ENCODE data around the gene SAP30L.

SAP30L gene

DNA sequence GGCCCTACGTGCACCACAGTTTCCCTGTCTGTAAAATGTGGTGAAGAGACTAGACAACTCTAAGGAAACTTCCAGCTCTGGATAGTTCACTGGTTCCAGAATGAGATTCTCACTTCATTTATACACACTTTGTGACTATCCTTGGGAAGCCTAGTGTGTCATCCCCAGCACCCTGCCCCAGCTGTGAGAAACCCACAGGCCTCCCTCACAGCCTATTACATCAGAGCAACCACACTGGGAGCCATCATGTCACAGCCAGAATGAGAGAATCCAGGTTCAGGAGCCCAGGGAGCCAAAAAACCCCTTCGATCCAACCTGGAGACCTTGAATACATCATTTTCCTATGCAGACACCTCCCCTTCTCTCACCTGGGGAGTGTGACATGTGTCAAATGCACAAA, 53.2 kb downstream of the SAP30L start:
- H3K27me3 Mint-ChIP-seq = peaks cover 19% of the 10 kb centered on the region
- H3K4me1 Mint-ChIP-seq = no peaks in the 10 kb centered on the region
- no peaks in the 10 kb centered on the region for H3K9me3 Mint-ChIP-seq
- H3K27ac Mint-ChIP-seq = no peak overlapping the region
- no peak overlapping the region for H3K4me3 Mint-ChIP-seq
- no peaks in the 10 kb centered on the region for H3K36me3 Mint-ChIP-seq

DNA sequence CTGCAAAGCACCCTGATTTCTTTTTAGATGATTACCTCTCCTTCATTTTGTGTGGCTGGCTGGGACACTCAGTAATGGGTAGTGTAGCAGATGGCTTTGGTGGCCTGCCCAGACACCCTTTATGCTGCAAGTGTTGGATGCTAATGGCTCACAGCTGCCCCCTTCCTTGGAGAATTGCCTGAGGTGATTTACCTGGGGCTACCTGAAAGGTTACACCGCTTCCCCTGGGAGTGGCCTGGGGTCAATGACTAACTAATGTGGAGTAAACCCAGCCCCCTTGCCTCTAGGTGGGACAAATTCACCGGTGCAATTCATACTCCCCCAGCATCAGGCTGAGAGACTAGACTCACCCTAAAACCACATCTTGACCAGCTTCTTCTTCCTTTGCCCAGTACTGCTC, 55.8 kb downstream of the SAP30L start:
- Mint-ChIP-seq H3K9me3 (no peaks in the 10 kb centered on the region), H3K27me3 (peaks cover 8% of the 10 kb centered on the region), H3K4me3 (no peak overlapping the region), H3K36me3 (no peaks in the 10 kb centered on the region), H3K27ac (no peak overlapping the region), H3K4me1 (no peaks in the 10 kb centered on the region)

DNA sequence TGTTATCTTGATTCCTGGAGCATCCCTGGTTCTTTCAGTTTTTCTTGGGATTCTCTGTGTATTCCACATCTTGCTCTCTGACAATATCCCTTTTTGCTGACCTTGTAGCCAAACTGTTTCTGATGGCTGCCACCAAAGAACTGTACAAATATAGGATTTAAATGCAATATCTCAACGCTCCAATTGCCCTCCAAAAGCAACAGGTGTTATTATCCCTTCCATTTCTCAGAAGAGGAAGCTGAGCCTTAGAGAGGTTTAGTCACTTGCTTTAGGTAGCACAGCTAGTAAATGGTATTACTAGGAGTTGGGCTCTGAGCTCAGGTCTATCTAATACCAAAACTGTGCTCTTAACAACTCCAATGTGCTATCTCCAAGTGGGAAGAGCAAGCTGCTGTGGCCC, 56.4 kb downstream of the SAP30L start:
- Mint-ChIP-seq H3K27me3 (peaks cover 7% of the 10 kb centered on the region), H3K27ac (no peak overlapping the region), H3K36me3 (no peaks in the 10 kb centered on the region), H3K4me1 (no peaks in the 10 kb centered on the region), H3K9me3 (no peaks in the 10 kb centered on the region), H3K4me3 (no peak overlapping the region)

DNA sequence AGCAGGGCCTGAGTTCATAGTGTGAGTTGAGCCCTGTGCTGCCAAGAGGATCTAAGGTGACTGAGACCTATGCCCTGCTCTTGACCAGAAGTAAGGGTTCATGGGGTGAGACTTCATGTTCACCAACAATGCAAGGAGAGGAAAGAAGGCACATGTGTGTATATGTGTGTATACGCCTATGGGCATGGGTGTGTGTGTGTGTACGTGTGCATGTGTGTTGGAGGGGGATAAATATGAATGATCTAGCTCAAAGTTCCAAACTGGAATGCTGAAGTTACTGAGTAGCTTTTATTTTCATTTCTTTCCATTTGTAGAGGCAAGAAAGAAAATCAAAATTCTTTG, 57.9 kb downstream of the SAP30L start:
- no peak overlapping the region for H3K27ac Mint-ChIP-seq
- H3K36me3 Mint-ChIP-seq = no peaks in the 10 kb centered on the region
- no peaks in the 10 kb centered on the region for H3K4me1 Mint-ChIP-seq
- no peaks in the 10 kb centered on the region for H3K9me3 Mint-ChIP-seq
- peaks cover 7% of the 10 kb centered on the region for H3K27me3 Mint-ChIP-seq
- H3K4me3 Mint-ChIP-seq = no peak overlapping the region

DNA sequence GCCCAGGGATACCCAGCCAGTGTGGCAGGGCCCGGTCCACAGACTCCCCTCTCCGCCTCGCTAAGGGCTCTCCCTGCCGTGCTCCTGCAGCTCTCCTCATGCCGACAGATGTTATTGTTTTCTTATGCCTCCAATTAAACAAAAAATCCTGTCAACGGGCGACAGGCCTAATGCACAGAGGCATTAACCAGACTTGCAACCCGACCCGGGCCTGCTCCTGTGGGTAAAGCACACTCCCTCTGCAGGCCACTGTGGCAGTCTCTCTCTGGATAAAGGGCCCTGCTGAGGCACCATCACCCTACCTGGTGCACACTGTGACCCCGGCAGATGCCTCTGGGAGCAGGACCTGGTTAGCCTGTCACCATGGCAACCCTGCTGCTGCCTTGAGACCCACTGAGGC, 59.8 kb downstream of the SAP30L start:
- no peaks in the 10 kb centered on the region for H3K36me3 Mint-ChIP-seq
- peaks cover 7% of the 10 kb centered on the region for H3K27me3 Mint-ChIP-seq
- no peak overlapping the region for H3K27ac Mint-ChIP-seq
- H3K9me3 Mint-ChIP-seq = no peaks in the 10 kb centered on the region
- H3K4me1 Mint-ChIP-seq = no peaks in the 10 kb centered on the region
- H3K4me3 Mint-ChIP-seq = no peak overlapping the region

DNA sequence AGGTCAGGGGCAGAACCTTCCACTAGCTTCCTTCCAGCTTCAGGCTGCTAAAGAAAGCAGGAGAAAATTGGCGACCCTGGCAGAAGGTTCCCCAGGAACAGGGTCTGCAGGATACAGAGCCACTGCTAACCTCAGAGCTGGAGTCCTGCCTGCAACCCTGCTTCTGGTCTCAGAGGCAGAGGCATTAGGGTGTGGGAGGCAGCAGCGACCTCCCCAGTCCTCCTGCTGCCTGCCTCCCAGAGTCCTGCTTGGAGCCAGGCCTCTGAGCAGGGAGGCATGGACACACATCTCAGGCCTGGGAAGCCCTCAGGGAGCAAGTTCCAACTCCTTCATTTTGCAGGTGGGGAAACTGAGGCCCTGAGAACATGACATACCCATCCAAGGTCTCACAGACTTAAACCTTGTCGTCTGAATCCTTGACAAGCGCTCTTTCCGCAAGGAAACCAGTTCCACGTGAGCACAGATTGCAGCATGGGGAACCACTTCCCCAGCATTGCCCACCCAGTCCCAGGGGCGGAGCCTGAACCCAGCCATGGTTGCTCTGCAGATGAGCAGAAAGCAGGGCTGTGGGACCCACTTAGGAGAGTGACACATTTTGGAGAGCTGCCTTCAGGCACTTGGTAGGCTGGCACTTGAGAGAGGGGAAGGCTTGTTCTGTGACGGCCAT, 60.4 kb downstream of the SAP30L start:
- H3K4me3 Mint-ChIP-seq = no peak overlapping the region
- H3K27me3 Mint-ChIP-seq = peaks cover 7% of the 10 kb centered on the region
- no peaks in the 10 kb centered on the region for H3K4me1 Mint-ChIP-seq
- H3K36me3 Mint-ChIP-seq = no peaks in the 10 kb centered on the region
- no peak overlapping the region for H3K27ac Mint-ChIP-seq
- H3K9me3 Mint-ChIP-seq = no peaks in the 10 kb centered on the region

DNA sequence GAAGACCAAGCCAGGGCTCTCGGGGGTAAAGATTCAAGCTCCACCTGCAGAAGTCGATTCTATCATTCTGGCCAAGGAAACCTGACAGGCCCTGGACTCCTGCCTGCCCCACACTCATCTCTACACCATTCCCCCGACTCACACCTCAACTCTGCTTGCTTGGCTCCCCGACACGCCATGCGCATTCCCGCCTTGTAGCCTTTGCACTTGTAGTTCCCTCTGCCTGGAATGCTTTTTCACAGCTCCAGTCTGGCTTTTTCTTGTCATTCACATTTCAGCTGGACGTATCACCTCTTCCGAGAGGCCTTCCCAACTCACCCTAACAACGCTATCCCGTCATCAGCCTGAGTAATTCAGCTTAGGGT, 60.9 kb downstream of the SAP30L start:
- Mint-ChIP-seq H3K27ac (no peak overlapping the region), H3K36me3 (no peaks in the 10 kb centered on the region), H3K27me3 (peaks cover 5% of the 10 kb centered on the region), H3K9me3 (no peaks in the 10 kb centered on the region), H3K4me3 (no peak overlapping the region), H3K4me1 (no peaks in the 10 kb centered on the region)

DNA sequence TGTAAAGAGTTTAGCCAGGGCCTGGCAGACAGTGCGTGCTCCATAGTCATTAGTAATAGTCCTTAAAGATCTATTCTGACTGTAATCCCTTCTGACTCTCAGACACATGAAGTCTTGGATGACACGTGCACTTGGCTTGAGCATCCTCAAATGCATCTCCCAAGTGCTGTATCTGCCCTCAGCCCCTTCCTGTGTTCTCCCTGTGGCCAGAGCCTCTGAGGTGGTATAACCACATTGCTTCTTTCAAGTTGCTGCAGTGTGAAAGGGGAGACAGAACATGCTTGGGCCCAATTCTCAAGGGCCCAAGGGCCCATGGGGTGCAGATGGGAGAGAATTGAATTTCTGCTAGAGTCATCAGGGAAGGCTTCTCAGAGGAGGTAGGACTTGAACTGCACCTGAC, 62.3 kb downstream of the SAP30L start:
- Mint-ChIP-seq H3K36me3 (no peaks in the 10 kb centered on the region), H3K9me3 (no peaks in the 10 kb centered on the region), H3K4me3 (no peak overlapping the region), H3K27ac (no peak overlapping the region), H3K4me1 (no peaks in the 10 kb centered on the region), H3K27me3 (peaks cover 5% of the 10 kb centered on the region)

DNA sequence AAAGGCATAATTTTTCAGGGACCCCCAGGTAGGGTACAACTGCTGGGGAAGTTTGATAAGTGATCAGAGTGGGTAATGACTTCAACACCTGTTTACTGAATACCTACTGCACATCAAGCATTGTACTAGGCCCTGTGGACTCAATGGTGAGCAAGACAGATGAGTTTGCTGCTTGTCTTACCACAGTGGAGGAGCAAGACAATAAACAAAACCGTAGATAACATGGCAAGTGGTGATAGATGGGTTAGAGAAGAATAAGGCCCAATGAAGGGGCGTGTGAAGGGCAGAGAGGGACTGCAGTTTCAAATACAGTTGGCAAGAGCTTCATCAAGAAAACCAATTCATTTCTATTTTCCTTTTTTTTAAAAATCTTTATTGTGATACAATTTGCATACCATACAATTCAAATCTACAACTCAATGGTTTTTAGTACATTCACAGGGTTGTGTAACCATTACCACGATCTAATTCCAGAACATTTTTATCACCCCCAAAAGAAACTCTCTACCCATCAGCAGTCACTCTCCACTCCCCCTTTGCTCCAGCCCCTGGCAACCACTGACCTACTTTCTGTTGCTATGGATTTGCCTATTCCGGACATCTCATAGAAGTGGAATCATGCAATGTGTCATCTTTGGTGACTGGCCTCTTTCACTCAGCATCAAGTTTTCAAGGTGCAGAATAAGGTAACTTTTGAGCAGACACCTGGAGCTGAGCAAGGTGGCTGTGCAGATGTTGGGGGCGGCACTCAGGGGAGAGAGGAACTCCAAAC, 64.2 kb downstream of the SAP30L start:
- Mint-ChIP-seq H3K4me1 (no peaks in the 10 kb centered on the region), H3K36me3 (no peaks in the 10 kb centered on the region), H3K4me3 (no peak overlapping the region), H3K27ac (no peak overlapping the region), H3K27me3 (peaks cover 5% of the 10 kb centered on the region), H3K9me3 (no peaks in the 10 kb centered on the region)

All from activated naive CD4-positive, alpha-beta T cell treated with anti-CD3 and anti-CD28 coated beads, Interleukin-2, amount 50 U/mL, for 24 hours (primary cell).